GM19238 (cell line): ENCODE measurements around the gene MICAL3.
"Not testable (repeated sequence)": the region's sequence is repeated elsewhere in the genome, so short reads cannot be mapped to it uniquely, and the experiment has no call there.

Source experiments
- DNase-seq: peaks from one replicate; pipeline ENCODE4 v3.0.0; 2011; ENCODE audit warnings: low spot score; ENCODE audit not compliant: insufficient read length

The MICAL3 gene

DNA sequence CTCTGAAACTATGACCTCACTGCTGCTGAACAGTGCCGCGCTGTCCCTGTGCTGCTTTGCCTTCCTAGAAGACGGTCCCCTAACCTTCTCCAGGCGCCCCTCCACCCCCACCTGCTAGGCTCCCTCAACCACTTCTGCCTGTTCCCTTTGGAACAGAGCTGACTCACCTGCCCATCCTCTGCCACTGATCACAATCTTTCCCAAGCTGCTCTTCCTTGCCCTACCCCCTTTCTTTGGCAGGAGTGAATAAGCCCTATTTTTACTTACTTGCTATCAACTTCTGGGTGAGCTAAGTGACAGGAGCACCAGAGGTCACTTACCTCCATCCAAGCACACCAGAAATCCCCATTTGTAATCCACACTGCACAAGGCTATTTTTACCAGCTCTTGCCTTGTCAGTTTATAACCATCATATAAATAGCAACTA, 134.1 kb downstream of the MICAL3 start:
- DNase-seq: no peak

DNA sequence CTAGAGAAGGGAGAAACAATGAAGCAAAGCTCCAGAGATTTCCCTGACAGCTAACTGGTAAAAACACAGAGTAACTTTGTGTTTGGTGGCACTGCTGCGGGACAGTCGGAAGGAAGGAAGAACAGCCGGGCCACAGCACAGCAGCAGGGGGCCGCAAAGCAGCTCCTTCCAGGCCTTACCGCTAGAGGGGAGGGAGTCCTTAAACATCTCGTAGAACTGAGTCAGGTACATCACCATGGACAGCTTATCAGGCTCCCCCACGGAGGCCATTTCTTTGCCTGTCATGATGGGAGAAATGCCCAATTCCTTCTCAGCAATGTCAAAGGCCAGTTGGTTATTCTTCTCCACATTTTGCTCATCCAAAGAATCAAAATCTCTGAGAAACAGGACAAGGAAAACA, 135.5 kb downstream of the MICAL3 start:
- DNase-seq: peak; percentile 18

GRCh38 chr22:17888439-17888838, 135.9 kb downstream of the MICAL3 start:
- no peak for DNase-seq

DNA sequence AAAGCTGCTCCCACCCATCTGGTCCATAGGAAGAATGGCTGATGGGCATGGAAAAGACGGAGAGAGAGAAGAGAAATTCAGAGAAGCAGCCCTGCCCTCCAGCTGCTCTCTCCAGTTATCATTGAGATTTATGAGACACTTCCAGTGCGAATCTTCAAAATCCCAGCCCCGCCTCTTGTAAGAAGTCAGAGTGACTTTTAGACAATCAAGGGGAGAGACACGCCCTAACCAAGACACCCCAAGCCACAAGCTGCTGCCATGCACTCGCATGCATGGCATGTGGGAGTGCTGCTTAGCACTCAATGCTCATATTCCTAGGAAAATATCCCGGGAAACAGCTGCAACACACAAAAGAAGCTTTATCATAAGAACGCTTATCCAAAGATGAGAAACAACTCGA, 139.5 kb downstream of the MICAL3 start:
- no peak for DNase-seq

DNA sequence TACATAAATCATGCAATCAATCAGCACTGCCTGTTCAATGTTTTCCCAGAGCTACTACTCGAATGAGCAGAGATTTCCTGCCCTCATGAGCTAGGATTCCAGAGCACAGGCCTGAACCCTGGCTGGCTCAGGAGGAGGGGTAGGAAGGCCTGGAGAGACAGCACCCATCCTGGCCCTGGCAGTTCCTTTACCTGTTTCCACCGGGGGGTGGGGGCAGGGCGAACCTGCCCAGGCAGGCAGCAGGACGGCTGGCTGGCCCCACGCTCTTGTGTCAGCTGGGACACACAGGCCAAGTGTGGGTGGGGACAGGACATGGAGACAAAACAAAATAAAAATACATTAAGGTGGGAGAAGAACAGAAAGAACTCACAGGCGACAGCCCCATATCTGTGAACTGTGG, 140.3 kb downstream of the MICAL3 start:
- no peak for DNase-seq

GRCh38 chr22:17883356-17883755, 141.0 kb downstream of the MICAL3 start:
- DNase-seq: no peak

GRCh38 chr22:17882727-17883126, 141.6 kb downstream of the MICAL3 start:
- DNase-seq: no peak

DNA sequence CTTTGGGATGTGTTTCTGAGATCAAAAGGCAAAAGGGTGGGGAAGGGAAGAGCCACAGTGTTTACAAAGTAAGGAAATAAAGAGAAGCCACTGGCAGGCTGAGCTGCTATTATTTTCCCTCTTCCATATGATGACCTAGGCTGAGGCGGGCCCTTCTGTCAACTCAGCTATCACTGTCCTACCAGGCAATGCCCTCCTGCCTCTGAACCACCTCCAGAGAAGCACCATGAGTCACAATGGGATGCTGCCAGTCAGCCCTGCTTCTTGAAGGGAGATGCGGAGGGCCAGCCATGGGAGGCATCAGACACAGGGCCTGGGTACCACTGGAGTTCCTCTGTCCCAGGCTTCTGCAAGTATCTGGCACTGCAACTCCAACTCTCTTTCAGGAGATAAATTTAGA, 142.2 kb downstream of the MICAL3 start:
- no peak for DNase-seq

DNA sequence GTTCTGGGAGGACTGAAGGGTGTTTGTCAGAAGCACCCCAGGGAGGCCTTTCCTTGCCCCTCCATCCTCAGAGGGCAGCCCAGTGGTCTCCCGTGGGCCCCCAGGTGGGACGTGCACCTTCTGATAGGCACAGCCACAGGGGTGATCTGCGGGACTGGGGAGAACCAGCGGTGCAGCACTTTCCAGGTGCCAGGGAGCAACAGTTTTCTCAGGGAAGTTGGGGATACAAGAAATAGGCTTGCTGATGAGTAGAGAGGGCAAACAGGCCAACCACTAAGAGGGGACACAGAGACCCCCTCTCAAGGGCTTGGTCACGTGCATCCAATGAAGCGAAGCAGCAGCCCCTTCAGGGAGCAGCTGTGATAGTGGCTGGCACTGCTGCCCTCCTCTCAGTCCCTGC, 143.0 kb downstream of the MICAL3 start:
- DNase-seq: no peak

DNA sequence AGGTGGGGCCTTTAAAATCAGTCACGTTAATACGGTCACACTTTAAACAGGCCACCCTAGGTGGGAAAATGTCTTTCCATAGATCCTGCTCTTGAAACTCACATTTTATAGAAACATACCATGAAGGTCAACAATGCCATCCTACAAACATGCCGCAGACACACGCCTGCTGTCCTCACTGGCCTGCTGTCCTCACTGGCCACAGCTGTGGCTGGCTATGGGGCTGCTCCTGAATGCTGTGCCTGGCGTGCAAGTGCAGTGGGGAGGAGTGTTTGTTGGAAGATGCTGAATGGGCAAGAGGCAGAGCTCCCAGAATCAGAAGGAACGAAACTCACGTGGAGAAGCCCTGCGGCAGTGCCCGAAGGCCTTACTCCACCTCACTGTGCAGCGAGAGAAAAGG, 143.9 kb downstream of the MICAL3 start:
- DNase-seq: no peak

DNA sequence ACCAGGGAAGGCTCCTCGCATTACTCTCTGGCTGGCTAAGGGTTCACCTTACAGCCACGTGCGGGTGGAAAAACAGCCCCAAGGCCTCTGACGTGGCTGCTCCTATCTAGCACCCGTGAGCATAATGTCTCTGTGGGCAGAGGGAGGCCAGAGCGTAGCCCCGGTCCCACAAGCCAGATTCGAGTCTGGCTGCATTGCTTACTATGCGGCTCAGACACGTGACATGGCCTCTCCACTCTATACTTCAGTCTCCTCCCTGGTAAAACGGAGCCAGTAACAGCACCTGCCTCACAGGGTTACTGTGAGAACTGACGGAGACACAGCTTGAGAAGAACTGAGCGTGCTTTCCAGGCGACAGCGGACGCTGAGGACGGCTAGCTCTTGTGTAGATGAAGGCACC, 144.3 kb downstream of the MICAL3 start:
- no peak for DNase-seq

- no peak for DNase-seq
Measured at GRCh38 chr22:17878941-17879340, 145.4 kb downstream of the MICAL3 start.

- no peak for DNase-seq
Measured at GRCh38 chr22:17878186-17878694, 146.1 kb downstream of the MICAL3 start.

DNA sequence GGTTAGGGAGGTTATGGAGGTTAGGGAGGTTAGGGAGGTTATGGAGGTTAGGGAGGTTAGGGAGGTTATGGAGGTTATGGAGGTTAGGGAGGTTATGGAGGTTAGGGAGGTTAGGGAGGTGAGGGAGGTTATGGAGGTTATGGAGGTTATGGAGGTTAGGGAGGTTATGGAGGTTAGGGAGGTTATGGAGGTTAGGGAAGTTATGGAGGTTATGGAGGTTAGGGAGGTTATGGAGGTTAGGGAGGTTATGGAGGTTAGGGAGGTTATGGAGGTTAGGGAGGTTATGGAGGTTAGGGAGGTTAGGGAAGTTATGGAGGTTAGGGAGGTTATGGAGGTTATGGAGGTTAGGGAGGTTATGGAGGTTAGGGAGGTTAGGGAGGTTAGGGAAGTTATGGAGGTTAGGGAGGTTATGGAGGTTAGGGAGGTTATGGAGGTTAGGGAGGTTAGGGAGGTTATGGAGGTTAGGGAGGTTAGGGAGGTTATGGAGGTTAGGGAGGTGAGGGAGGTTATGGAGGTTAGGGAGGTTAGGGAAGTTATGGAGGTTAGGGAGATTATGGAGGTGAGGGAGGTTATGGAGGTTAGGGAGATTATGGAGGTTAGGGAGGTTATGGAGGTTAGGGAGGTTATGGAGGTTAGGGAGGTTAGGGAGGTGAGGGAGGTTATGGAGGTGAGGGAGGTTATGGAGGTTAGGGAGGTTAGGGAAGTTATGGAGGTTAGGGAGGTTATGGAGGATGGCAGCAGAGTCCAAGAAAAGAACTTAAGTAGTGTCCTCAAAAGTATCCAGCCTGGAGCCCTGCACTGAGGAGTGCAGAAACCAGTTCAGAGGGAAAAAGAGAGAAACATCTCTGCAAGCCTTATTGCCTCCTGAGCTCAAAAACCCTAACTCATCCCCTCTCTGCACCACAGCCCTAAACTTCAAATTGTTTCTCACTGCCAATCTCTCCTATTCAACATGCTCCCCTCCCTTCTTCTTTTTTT, 147.2 kb downstream of the MICAL3 start:
- not testable (repeated sequence) for DNase-seq

GRCh38 chr22:17876306-17876831, 148.0 kb downstream of the MICAL3 start:
- DNase-seq: no peak

DNA sequence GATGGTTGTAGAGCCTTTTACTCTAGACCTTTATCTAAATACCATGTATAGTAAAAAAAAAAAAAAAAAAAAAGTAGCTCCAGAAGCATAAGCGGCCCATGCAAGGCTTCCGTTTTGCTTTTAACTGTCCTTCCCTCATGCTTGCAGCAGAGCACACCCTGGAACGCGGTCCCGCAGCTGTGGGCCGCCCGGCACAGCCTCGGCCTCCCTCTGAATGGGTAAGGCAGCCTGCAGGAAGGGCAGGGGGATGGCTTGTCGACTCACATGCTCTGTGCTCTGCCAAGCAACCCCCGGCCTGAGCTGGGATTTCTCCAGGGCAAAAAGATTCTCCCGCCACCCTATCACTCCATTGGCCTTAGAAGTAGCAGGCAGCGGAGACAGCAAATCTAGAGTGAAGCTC, 148.7 kb downstream of the MICAL3 start:
- DNase-seq: no peak

DNA sequence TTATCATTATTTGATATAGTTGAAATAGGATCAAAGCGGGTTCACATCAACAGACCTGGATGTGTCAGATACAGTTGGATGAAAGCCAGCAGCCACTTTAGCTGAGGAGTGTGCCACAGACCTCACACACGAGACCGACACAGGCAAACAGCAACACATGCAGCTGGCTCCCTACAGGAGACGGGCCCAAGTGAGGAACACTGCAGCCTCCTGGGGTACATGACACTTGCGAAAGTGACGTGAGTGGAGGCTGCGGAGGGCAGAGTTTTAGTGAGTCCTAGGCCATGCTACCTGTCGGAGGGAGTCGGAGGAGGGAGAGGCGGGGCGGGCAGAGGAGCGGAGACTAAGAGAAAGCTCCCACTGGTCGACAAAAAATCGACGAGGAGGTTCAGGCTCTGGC, 149.2 kb downstream of the MICAL3 start:
- DNase-seq: no peak

- DNase-seq: no peak
Measured at GRCh38 chr22:17874231-17874905, 150.0 kb downstream of the MICAL3 start.

DNA sequence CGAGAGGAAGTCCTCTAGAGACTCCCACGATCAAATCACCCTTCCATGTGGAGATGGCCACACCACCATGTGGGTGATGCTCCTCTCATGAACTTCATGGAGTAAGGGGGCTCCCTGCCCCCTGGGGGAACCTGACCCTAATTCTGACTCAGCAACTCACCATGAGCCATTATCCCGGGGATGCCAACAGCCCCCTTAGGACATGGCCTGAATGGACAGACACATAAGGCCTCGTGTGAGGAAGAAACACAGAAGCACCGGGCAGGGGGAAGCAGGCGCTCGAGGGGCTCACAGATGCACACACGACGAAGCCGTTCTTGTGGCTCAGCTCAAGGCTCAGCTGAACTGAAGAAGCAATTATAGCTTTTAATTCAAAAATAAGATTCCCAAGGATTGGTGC, 150.6 kb downstream of the MICAL3 start:
- DNase-seq: no peak

GRCh38 chr22:17873116-17873515, 151.2 kb downstream of the MICAL3 start:
- no peak for DNase-seq

GRCh38 chr22:17872471-17872870, 151.9 kb downstream of the MICAL3 start:
- no peak for DNase-seq
